ENCODE measurements around the gene STK11IP. TPM values are rescaled to one million over a fixed set of nuclear protein-coding genes. Genes with fewer than 3 reads are reported as not detected.

The STK11IP gene
- total and polyA plus RNA-seq, 2 of the 4 experiments (the other 2 are of a cell fraction) = 14.5 to 19.7 TPM

DNA sequence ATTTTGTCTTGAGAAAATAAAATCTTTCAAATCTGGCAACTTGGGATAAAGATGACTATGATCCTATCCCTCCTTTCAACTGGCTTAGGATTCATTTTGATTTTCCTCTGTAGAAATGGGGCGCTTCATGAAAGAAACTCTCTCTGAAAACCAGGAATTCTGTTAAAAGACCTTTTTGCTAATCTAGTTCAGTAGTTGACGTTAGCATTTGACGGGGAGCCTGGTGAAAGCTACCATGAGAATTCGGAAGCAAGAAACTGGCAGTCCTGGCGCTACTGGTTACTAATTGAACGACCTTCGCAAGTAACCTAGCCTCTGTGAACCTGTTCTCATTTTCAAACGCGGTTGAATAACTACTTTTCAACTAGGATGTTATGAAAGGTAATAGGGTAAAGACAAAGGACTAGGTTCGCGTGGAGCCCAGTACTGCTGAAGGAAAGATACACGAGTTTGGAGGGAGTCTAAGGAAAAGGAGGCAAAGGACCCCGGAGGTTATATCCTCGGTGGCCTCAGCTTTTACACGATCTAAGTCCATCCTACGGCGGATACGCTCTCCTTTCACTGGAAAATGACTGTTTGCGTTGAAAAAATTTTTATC lies 604 bp upstream of the STK11IP start:
- Histone ChIP-seq H4K91ac (ENCODE audit: insufficient read depth, low read depth, low read length) (peak overlapping the region; percentile 69), H2BK15ac (ENCODE audit: low read depth, low read length) (peak overlapping the region; percentile 16; the same call in 1 of the 3 replicates), H3K23ac (ENCODE audit: low read depth, low read length) (peak overlapping the region; percentile 46), H2AK9ac (replicated peaks; ENCODE audit: low read depth, low read length, poor library complexity) (peak overlapping the region; percentile 96), H3K36me3 (ENCODE audit: control insufficient read depth, insufficient read depth, low read length) (peaks cover 9% of the 10 kb centered on the region), H3K4ac (ENCODE audit: low read depth, low read length) (peak overlapping the region; percentile 65), H3K14ac (replicated peaks; ENCODE audit: low read depth, low read length) (peak overlapping the region; percentile 77), H3K79me1 (ENCODE audit: low read depth in 1 of 2, low read length in 2 of 2) (peaks cover 9 to 14% of the 10 kb centered on the region in 2 experiments), H4K5ac (ENCODE audit: low read depth, low read length) (peak overlapping the region; percentile 61), H3K4me3 (ENCODE audit: insufficient read depth, low read depth, low read length) (peak overlapping the region; percentile 63), H2AFZ (replicated peaks; ENCODE audit: low read length, poor library complexity) (peak overlapping the region; percentile 91), H3K9me3 (ENCODE audit: control insufficient read depth, insufficient read depth, low read length) (no peaks in the 10 kb centered on the region), H3K9ac (ENCODE audit: low read depth, low read length) (peak overlapping the region; percentile 89), H2BK20ac (ENCODE audit: low read depth, low read length) (no peak overlapping the region), H3K56ac (ENCODE audit: extremely low read depth, insufficient read depth, low read length) (peak overlapping the region; percentile 76), H3K4me1 (ENCODE audit: control insufficient read depth, insufficient read depth, low read length) (peaks cover 2% of the 10 kb centered on the region), H2BK120ac (ENCODE audit: low read depth, low read length) (peak overlapping the region; percentile 7), H2AK5ac (ENCODE audit: low read depth, low read length) (peak overlapping the region; percentile 24), H3K18ac (ENCODE audit: low read depth, low read length) (peak overlapping the region; percentile 51), H3K27me3 (ENCODE audit: control insufficient read depth, insufficient read depth, low read length) (no peaks in the 10 kb centered on the region; the same call in 1 of the 2 replicates), H3K4me2 (ENCODE audit: low read depth, low read length) (peak overlapping the region; percentile 85), H4K8ac (ENCODE audit: low read depth in 2 of 2, low read length in 2 of 2) (peak overlapping the region; percentile 89 to 99), H3K27ac (ENCODE audit: insufficient read depth, low read length) (peak overlapping the region; percentile 88), H3K9me1 (ENCODE audit: insufficient read depth, low read length) (peaks cover 6% of the 10 kb centered on the region; the same call in 1 of the 2 replicates), H2BK5ac (ENCODE audit: low read depth, low read length, poor library complexity, severe bottlenecking) (peak overlapping the region; percentile 83), H4K20me1 (ENCODE audit: insufficient read depth, low read length) (no peaks in the 10 kb centered on the region)
- TF ChIP-seq POLR2A (IDR thresholded peaks at IDR 0.05; ENCODE audit: low read depth, low read length) = no peak
- TF ChIP-seq RAD21 (IDR thresholded peaks at IDR 0.05; ENCODE audit: low read length) = no peak
- TF ChIP-seq SMC3 (IDR thresholded peaks at IDR 0.05; ENCODE audit: low read depth, low read length) = no peak
- TF ChIP-seq MXI1 (IDR thresholded peaks at IDR 0.05; ENCODE audit: borderline replicate concordance, low read depth, low read length) = no peak
- TF ChIP-seq, protein P1, sequence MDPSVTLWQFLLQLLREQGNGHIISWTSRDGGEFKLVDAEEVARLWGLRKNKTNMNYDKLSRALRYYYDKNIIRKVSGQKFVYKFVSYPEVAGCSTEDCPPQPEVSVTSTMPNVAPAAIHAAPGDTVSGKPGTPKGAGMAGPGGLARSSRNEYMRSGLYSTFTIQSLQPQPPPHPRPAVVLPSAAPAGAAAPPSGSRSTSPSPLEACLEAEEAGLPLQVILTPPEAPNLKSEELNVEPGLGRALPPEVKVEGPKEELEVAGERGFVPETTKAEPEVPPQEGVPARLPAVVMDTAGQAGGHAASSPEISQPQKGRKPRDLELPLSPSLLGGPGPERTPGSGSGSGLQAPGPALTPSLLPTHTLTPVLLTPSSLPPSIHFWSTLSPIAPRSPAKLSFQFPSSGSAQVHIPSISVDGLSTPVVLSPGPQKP (IDR thresholded peaks at IDR 0.05; ENCODE audit: borderline replicate concordance, low read depth, low read length) = no peak
- TF ChIP-seq FOS (IDR thresholded peaks at IDR 0.05; ENCODE audit: low read depth, low read length) = no peak
- TF ChIP-seq MAZ (IDR thresholded peaks at IDR 0.05; ENCODE audit: borderline replicate concordance, low read depth, low read length) = no peak
- TF ChIP-seq BHLHE40 (IDR thresholded peaks at IDR 0.05; ENCODE audit: low read depth, low read length) = no peak
- no peak for TF ChIP-seq RFX5 (IDR thresholded peaks at IDR 0.05; ENCODE audit: low read depth, low read length)
- no peak for TF ChIP-seq NFE2L2 (IDR thresholded peaks at IDR 0.05; ENCODE audit: low read depth, low read length)
- TF ChIP-seq, protein P2, sequence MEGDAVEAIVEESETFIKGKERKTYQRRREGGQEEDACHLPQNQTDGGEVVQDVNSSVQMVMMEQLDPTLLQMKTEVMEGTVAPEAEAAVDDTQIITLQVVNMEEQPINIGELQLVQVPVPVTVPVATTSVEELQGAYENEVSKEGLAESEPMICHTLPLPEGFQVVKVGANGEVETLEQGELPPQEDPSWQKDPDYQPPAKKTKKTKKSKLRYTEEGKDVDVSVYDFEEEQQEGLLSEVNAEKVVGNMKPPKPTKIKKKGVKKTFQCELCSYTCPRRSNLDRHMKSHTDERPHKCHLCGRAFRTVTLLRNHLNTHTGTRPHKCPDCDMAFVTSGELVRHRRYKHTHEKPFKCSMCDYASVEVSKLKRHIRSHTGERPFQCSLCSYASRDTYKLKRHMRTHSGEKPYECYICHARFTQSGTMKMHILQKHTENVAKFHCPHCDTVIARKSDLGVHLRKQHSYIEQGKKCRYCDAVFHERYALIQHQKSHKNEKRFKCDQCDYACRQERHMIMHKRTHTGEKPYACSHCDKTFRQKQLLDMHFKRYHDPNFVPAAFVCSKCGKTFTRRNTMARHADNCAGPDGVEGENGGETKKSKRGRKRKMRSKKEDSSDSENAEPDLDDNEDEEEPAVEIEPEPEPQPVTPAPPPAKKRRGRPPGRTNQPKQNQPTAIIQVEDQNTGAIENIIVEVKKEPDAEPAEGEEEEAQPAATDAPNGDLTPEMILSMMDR (conservative IDR thresholded peaks at IDR 0.05; ENCODE audit: low read depth, low read length) = no peak
- TF ChIP-seq CHD1 (IDR thresholded peaks at IDR 0.05; ENCODE audit: low read depth, low read length) = no peak
- dilution Hi-C loops (cut with HindIII; ENCODE audit: low sequenced_read_pairs, unreplicated experiment) = no loop called here
- peak; percentile 4; the same call in 1 of the 2 replicates for ATAC-seq (ENCODE audit: low read depth)
- intact Hi-C loops (cut with micrococcal nuclease) = loop anchor here (2.0 to 5.0 kb wide), 3 partner anchors 20 to 90 kb away; partner anchors contain the start of gene CHPF
- in situ Hi-C loops (cut with MboI; ENCODE audit: low sequenced_read_pairs) = no loop called here
- WGBS, 2 experiments (ENCODE audit: extremely low coverage in 2 of 2, insufficient read length in 1 of 2) = 16% methylated on average over 6 of the region's 19 CpGs; no CpG with 5 or more reads in 1 of the 2 experiments
- ChIA-PET CTCF (interaction anchor here (2.1 kb wide), 1 partner anchor 36 kb away, joined by 7 read pairs; no protein-coding TSS in a partner anchor), POLR2A (ENCODE audit: unreplicated experiment) (no interaction called here)
- peak; percentile 12 for DNase-seq
- BruUV-seq (replicated peaks) = no TSS peak

Measured in IMR-90 (cell line).